Gastroesophageal sphincter (tissue), 3 donors: ENCODE results near the gene C20orf202.

Source experiments
- EP300 ChIP-seq: sonication (generic); formaldehyde crosslinking; IDR thresholded peaks from one replicate; pipeline ENCODE4 v1.6.1; 2017; ENCODE audit warnings: antibody characterized with exemption, mild to moderate bottlenecking
- POLR2A ChIP-seq, 2 donors: fragments of 450-650 bp; IDR thresholded peaks; one replicate each; pipeline ENCODE4 v1.6.1; 2017; ENCODE audit warnings: antibody characterized with exemption in 2 of 2, mild to moderate bottlenecking in 2 of 2, moderate library complexity in 1 of 2
- POLR2AphosphoS5 ChIP-seq: sonication (generic); formaldehyde crosslinking; IDR thresholded peaks from one replicate; pipeline ENCODE4 v1.6.1; 2017; ENCODE audit warnings: antibody characterized with exemption
- TF ChIP-seq, protein P1 (sequence below), 4 experiments: fragments of 200-600 bp in 2 of 4; fragments of 450-650 bp in 2 of 4; sonication (generic) in 1 of 4; IDR thresholded peaks; one replicate each; pipeline ENCODE4 v1.5.1; 2017 to 2019; ENCODE audit warnings: antibody characterized with exemption in 4 of 4, mild to moderate bottlenecking in 2 of 4, moderate library complexity in 2 of 4

GRCh38 chr20:1180949-1181348, 22.3 kb upstream of the C20orf202 start:
- TF ChIP-seq, protein P1, sequence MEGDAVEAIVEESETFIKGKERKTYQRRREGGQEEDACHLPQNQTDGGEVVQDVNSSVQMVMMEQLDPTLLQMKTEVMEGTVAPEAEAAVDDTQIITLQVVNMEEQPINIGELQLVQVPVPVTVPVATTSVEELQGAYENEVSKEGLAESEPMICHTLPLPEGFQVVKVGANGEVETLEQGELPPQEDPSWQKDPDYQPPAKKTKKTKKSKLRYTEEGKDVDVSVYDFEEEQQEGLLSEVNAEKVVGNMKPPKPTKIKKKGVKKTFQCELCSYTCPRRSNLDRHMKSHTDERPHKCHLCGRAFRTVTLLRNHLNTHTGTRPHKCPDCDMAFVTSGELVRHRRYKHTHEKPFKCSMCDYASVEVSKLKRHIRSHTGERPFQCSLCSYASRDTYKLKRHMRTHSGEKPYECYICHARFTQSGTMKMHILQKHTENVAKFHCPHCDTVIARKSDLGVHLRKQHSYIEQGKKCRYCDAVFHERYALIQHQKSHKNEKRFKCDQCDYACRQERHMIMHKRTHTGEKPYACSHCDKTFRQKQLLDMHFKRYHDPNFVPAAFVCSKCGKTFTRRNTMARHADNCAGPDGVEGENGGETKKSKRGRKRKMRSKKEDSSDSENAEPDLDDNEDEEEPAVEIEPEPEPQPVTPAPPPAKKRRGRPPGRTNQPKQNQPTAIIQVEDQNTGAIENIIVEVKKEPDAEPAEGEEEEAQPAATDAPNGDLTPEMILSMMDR (IDR thresholded peaks at IDR 0.05) = no peak
- no peak for TF ChIP-seq POLR2A (IDR thresholded peaks at IDR 0.05)
- TF ChIP-seq EP300 = no peak
- no peak for TF ChIP-seq POLR2AphosphoS5
